Measurements from ENCODE around the gene CBLL1.

The CBLL1 gene

DNA sequence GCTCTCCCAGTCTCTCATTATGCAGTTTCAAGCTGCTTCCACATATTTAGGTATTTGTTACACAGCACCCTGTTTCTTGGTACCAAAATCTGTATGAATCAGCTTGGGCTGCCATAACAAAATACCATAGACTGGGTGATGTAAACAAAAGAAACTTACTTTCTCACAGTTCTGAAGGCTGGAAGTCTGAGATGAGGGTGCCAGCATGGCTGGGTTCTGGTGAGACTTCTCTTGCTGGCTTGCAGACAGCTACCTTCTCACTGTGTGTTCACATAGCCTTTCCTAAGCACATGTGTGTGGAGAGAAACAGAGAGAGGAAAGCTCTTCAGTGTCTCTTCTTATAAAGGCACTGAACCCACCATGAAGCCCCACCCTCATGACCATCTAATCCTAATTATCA is 15.7 kb upstream of the CBLL1 start:
- DNase-seq, result no peak
- in situ Hi-C loops (cut with MboI; ENCODE audit: low pct_unique_long_range_greater_than_20kb, low sequenced_read_pairs), result no loop called here

DNA sequence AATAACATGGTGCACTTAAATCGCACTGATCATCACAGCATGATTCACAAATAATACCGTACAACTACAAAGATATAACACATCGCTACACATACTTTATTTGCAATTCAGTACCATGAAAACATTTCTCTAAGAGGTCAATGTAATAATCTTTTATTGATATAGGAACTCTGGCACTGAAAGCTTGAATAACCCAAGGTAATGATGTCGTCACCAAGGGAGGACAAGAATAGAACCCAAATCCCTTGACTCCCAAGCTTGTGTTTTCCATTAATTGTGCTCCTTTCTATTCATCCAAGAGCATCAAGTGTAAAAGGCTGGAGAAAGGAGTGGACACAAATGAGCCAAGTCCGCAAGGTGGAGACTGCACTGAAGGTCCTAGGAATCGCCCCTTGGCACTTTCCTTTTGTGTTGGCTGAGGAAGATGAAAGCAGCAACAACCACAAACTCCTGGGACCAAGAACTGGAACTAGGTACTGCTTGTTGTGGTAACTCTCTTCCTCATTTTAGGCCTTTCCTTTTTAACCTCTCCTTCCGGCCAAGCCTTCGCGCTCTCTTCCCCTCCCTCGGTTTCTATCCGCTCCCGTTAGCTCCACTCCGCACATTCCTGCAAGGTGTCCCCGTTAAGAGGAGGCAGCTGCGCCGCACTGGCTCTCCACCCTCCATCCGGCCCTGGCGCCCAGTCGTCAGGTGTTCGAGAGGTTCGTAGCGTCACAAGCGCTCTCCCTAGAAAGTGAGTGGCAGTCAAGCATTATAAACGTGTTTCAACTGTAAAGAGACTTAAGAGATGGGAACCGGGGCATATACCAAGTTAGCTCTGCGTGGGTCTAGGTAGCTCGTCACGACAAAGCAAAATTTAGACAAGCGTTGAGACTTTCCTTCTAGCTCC is 1.0 kb upstream of the CBLL1 start:
- in situ Hi-C loops (cut with MboI; ENCODE audit: low pct_unique_long_range_greater_than_20kb, low sequenced_read_pairs), result no loop called here
- peak; percentile 91 for DNase-seq

DNA sequence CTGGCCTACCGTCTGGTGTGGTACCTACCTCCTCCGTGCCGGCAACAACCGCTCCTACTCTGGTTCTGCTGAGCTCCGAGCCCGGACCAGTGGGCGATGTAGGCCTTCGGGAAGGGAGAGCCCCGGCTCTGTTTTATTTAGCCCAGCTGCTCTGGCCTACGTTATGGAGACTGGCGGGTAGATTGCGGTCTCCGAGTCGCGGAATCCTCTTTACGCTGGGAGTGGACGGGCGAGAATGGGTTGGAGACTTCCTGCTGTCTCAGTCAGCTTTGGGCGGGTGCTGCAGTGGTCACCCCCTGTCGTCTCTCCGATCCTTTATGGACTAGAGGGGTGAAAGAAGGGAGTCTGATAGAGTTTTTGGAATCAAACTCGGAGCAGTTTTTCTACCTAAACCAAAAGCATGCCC is 406 bp downstream of the CBLL1 start:
- in situ Hi-C loops (cut with MboI; ENCODE audit: low pct_unique_long_range_greater_than_20kb, low sequenced_read_pairs), result no loop called here
- no peak for DNase-seq

DNA sequence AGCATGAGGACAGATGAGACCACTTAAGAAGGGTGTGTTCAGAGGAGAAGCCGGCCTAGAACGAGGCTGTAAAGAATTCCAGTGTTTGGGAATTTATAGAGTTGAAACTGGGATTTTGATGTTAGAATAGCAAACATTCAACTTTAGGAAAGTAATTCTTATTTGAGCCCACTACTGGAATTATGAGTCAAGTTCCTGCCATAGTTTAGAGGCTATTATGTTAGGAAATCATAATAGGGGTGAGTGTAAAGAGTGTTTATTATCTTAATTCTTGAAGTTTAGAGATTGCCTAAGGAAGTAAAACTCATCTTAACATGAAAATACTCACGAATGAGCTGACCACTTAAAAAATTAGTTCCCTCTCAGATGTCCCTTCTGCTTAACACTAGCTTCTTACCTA is 2.1 kb downstream of the CBLL1 start:
- DNase-seq, result no peak
- in situ Hi-C loops (cut with MboI; ENCODE audit: low pct_unique_long_range_greater_than_20kb, low sequenced_read_pairs), result no loop called here

DNA sequence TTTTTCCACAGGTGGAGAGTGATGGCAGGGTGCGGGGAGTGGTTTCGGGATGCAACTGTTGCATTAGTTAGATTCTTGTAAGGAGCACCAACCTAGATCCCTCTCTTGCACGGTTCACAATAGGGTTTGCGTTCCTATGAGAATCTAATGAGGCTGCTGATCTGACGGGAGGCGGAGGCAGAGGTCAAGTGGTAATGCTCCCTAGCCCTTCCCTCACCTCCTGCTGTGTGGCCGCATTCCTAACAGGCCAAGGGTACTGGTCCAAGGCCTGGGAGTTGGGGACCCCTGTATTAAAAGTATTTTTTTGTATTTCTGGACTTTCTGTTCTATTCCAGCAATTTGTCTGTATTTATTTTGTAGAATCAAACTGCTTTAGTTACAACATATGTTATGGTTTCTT is 7.2 kb downstream of the CBLL1 start:
- no peak for DNase-seq
- in situ Hi-C loops (cut with MboI; ENCODE audit: low pct_unique_long_range_greater_than_20kb, low sequenced_read_pairs), result no loop called here

DNA sequence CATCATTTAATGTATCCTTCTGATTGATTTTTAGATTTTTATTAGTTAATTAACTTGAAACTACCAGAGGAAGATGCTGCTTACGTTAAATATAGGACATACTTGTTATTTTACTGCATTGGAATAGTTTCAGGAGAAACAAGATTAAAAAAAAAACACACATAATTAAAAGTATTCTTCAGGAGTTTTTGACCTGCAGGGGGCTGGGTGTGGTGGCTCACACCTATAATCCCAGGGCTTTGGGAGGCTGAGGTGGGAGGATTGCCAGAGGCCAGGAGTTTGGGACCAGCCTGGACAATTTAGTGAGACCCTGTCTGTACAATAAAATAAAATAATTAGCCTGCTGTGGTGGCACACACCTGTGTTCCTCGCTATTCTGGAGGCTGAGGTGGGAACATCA is 10.7 kb downstream of the CBLL1 start:
- DNase-seq, result no peak
- in situ Hi-C loops (cut with MboI; ENCODE audit: low pct_unique_long_range_greater_than_20kb, low sequenced_read_pairs), result no loop called here

DNA sequence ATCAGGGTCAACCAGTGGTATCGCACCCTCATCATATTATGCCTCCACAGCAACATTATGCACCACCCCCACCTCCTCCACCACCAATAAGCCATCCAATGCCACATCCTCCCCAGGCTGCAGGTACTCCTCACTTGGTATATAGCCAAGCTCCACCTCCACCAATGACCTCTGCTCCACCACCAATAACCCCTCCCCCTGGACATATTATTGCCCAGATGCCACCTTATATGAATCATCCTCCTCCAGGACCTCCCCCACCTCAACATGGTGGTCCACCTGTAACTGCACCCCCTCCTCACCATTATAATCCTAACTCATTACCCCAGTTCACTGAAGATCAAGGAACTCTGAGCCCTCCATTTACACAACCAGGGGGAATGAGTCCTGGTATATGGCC is 14.7 kb downstream of the CBLL1 start:
- in situ Hi-C loops (cut with MboI; ENCODE audit: low pct_unique_long_range_greater_than_20kb, low sequenced_read_pairs), result no loop called here
- DNase-seq, result no peak

DNA sequence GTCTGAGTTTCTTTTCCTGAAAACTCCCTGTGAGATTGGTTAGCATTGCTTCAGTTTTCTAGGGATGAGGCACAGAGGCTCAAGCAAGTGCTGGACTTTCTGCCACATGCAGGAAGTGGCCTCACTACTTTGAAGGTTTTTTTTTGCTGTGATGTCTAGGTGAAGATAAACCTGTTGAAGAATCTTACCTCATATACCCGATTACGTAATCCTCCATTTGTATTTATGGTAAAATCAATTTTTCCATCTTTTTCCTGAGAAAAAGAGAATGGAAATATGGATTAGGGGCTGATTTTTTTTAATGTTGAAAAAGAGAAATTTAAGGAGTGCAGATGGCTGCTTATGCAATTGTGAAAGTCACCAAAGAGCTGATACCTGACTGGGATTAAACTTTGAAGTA is 23.4 kb downstream of the CBLL1 start:
- in situ Hi-C loops (cut with MboI; ENCODE audit: low pct_unique_long_range_greater_than_20kb, low sequenced_read_pairs), result no loop called here
- no peak for DNase-seq

DNA sequence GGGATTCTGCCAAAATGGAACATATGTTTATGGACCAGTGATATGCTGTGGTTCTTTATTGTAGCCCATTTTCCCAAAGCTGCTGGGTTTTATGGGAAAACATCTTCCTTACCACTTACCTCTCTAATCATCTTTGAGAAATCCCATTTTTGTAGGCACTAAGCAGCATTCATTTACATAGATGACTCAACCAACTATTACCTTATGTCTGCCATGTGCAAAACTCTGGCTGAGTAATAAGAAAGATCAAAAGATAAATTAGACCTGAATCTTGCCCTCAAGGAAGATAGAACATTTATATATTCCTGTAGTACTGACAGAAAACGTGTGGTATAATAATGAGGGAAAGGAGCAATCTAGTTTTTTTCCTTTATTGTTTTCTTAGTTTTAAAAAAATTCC is 24.3 kb downstream of the CBLL1 start:
- DNase-seq, result no peak
- in situ Hi-C loops (cut with MboI; ENCODE audit: low pct_unique_long_range_greater_than_20kb, low sequenced_read_pairs), result no loop called here

DNA sequence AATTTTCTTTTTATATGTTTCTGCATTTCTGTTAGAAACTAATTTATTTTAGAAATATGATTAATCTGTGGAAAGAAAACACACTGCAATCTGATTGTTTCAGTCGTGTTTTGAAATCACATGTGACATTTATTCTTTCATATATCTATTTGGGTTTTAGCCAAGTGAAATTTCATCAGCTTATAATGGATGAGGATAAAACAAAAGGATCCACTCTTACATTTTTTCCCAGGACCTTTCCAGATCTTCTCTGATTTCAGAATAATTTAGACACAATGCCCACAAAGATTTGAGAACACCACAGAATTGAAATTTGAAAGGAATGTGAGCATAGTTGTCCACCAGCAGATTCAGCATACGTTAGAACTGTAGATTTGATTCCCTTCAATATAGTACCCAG is 29.1 kb downstream of the CBLL1 start:
- no peak for DNase-seq
- in situ Hi-C loops (cut with MboI; ENCODE audit: low pct_unique_long_range_greater_than_20kb, low sequenced_read_pairs), result no loop called here

DNA sequence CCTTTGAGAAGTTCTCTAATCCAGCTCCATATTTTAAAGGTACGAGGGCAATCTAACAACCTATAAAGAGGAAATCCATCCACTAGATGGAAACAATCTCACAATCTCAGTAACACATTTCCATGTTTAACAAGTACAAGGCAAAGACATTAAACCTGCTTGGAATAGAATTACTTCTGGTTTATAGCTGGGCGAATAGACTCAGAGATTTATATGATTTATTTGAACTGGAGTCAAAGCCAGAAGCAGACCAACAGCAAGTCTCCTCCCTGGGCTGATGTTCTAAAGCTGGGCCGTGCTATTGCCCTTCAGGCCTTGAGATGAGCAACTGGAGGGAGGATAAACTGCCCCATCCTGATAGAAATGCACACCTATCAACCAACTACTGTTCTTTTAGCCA is 33.8 kb downstream of the CBLL1 start:
- DNase-seq, result no peak
- in situ Hi-C loops (cut with MboI; ENCODE audit: low pct_unique_long_range_greater_than_20kb, low sequenced_read_pairs), result no loop called here

DNA sequence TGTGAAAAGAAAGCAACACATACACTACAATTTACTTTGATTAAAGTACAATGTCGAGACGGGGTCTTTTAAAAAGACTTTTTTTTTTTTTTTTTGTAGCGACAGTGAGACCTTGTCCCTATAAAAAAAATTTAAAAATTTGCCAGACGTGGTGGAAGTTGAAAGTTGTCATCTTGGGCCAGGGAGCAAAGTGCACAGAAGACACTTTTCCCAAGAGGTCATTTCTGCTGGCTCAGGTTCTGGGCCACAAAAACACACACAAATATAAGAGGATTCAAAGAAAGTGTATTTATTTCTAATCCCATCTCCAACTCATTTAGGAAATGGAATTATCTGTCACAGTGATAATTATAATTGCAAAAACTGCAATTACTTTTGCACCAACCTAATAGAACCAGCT is 34.3 kb downstream of the CBLL1 start:
- in situ Hi-C loops (cut with MboI; ENCODE audit: low pct_unique_long_range_greater_than_20kb, low sequenced_read_pairs), result no loop called here
- no peak for DNase-seq

DNA sequence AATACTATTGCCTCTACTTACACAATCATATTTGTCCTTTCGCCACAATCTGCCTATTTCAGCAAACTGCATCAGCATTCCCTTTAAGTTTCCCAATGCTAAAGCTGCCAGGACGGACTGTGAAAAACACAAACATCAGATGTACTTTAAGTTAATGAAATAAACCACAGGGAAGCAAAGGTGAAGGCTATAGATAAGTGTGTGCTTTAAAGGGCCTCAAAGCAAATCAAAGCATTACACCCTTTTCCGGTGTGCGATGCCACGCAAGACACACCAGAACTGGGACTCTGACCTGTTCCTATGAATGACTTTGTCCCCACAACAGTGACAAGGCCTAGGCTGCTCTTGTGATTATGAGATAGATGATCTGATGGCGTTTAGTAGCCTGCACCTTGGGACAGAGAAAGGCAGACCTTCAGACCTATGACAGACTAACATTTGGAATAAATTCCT is 35.7 kb downstream of the CBLL1 start:
- in situ Hi-C loops (cut with MboI; ENCODE audit: low pct_unique_long_range_greater_than_20kb, low sequenced_read_pairs), result no loop called here
- DNase-seq, result no peak

DNA sequence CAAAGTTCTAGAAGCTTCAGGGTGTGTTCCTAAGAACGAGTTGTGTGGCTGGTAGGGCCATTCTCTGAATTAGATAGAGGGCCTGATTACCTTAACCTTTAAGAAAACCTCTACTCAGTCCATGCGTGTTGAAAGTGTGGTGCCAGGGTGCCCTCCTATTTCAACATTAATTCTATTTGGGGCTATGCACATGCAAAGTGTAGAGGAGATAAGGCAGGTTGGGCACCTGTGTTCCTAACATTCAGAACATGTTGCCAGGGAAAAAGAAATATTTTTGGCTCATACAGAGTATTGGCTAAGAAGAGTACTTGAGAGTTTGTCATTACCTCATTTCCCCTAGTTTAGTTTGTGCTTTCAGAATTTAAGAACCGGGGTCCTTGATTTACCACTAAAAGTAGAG is 38.4 kb downstream of the CBLL1 start:
- no peak for DNase-seq
- in situ Hi-C loops (cut with MboI; ENCODE audit: low pct_unique_long_range_greater_than_20kb, low sequenced_read_pairs), result no loop called here

DNA sequence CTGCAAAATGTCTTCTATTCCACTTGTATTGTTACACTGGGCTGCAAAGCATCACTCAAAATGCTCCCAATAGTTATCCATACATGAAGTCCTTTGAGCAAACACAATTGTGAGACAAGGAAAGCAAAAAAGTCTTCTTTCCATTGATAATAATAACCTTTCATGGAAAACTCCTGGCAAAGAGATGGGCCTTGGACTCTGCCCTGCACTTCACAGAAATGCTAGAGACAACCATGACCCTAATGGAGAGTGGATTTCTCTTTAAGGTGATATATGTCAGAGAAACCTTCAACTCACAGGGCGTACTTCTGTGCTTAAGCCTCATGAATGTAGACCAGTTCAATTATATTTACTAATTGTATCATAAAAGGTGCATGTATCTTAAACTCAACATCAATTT is 39.7 kb downstream of the CBLL1 start:
- in situ Hi-C loops (cut with MboI; ENCODE audit: low pct_unique_long_range_greater_than_20kb, low sequenced_read_pairs), result no loop called here
- DNase-seq, result no peak

DNA sequence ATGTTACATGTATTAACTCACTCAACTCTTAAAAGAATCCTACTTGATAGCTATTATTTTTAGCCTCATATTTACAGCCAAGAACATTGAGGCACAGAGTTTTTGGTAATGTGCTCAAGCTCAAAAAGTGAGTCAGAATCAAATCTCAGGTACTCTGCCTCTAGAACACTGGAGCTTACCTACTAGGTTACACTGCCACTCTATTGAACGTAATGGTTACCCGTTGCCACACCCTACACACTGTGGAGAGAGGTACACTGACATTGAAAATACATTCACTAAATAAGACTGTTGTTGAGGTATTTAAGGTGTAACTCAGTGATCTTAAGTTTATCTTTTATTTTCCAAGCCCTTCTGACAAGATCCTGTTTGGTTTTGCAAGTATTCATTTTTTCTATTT is 41.2 kb downstream of the CBLL1 start:
- no peak for DNase-seq
- in situ Hi-C loops (cut with MboI; ENCODE audit: low pct_unique_long_range_greater_than_20kb, low sequenced_read_pairs), result no loop called here

DNA sequence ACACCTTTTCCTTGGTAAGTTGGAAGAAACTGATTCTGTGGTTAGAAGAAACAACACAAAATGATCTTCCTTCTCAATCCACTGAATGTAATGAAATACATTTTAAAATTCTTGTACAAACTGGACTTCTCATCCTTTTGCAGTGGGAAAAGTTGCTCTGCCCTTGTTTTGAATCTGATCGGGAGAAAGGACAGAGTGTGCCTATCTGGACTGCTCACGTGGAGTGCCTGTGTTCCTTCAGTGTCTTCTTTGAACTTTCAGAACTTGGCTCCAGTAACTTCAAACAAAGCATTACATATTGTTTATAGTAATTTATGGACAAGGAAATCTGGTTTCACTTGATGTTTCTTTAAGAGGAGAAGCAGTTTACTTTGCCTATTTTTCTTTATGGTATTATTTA is 42.0 kb downstream of the CBLL1 start:
- DNase-seq, result no peak
- in situ Hi-C loops (cut with MboI; ENCODE audit: low pct_unique_long_range_greater_than_20kb, low sequenced_read_pairs), result no loop called here

DNA sequence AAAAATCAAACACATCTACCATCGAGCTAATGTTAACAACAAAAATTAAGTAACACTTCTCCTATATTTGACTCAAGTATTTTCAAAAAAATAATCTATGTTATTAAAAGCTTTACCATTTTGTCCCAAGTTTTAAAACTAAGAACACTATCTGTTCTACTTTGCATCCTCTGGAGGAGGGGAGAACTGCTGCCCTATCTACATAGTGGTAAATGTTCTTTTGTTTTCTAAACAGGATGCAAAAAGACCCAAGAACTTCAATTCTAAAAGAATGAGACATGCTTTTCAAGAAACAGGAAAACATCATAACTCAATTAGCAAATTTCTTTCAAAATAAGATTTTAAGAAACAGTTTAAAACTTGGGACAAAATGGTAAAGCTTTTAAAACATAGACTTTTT is 44.3 kb downstream of the CBLL1 start:
- in situ Hi-C loops (cut with MboI; ENCODE audit: low pct_unique_long_range_greater_than_20kb, low sequenced_read_pairs), result no loop called here
- DNase-seq, result no peak

DNA sequence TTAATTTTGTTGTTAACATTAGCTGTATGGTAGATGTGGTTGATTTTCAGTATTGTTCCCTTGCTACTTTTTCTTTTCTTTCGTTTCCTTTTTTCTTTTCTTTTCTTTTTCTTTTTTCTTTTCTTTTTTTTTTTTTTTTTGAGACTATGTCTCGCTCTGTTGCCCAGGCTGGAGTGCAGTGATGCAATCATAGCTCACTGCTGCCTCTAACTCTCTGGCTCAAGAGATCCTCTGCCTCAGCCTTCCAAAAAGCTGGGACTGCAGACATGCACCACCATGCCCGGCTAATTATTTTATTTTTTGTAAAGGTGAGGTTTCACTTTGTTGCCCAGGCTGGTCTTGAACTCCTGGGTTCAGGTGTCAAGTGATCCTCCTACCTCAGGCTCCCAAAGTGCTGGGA is 44.7 kb downstream of the CBLL1 start:
- no peak for DNase-seq
- in situ Hi-C loops (cut with MboI; ENCODE audit: low pct_unique_long_range_greater_than_20kb, low sequenced_read_pairs), result no loop called here

DNA sequence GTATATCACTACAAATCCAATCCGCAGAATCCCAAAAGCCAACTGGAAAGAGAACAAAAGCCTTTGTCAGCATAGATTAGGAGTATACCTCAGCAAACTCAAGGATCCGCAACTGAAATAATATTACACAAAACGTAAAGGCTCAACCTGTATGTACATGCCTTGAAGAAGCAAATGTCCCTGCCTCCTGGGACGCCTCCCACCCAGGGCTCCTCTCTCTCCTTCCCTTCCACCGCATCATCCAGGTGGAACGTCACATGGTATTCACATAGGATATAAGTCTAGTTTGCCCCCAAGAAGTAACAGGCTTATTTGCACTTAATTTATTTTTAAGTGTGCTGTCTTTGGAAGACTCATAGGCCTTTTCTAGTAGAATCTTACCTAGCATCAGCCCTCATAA is 45.7 kb downstream of the CBLL1 start:
- in situ Hi-C loops (cut with MboI; ENCODE audit: low pct_unique_long_range_greater_than_20kb, low sequenced_read_pairs), result no loop called here
- no peak for DNase-seq

DNA sequence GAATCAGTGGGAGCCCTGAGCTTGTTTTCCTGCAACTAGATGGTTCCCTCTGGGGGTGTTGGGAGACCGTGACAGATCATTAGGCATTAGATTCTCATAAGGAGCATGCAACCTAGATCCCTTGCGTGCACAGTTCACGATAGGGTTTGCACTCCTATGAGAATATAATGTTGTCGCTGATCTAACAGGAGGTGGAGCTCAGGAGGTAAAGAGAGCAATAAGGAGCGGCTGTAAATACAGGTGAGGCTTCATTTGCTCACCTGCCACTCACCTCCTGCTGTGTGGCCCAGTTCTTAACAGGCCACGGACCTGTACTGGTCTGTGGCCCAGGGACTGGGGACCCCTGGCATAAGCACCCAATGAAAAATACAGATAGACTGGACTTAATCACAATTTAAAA is 48.4 kb downstream of the CBLL1 start:
- no peak for DNase-seq
- in situ Hi-C loops (cut with MboI; ENCODE audit: low pct_unique_long_range_greater_than_20kb, low sequenced_read_pairs), result no loop called here
